Measurements from ENCODE around the gene MED26. TPM values are rescaled to one million over a fixed set of nuclear protein-coding genes. Genes with fewer than 3 reads are reported as not detected.
A peak's percentile ranks its signal among the peaks of the same experiment; 100 is the strongest.

Gene MED26
- total and polyA plus RNA-seq, 2 of the 13 experiments (the other 11 are each of a cell fraction or from before 2014, with no cell fraction given), result 3.5 to 3.8 TPM

DNA sequence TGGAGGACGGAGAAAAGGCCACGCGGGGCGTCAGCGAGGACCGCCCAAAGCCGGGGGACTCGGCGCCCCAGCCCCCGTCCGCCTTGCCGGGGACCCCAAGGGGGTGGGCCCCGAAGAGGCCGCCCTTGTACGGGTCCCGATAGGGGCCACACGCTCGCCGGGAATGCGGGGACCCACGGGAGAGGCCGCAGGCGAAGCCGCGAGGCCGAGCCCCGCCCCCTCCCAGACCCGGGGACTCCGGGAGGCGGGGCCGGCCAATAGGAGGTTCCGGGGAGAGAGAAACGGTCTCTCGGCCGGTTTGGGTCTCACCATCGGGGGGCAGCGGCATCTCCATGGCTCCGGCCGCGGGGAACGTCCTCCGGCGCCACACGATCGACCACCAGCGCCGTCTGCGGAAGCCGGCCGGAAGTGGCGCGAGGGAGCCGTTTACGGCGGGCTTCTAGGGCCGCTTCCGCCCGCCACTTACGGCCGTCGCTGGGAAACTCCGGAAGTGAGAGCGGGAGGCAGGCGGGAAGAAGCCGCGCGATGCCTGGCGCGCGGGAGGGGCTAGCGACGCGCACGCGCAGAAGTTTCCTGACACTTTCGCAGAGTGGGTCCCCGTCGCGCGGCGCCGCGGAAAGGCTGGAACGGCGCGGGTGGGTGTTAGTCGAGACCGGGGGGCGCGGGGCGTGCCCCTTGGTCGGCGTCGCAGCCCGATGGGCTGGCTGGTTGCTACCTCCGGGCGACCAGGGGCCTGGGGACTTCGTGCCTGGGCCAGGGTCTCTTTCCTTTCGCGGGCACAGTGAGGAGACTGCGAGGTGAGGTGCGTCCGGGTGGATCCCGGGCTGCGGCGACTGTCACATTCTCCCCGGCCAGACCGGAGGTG lies 85.7 kb downstream of the MED26 start, which contains the start of gene CHERP (continued):
- TF ChIP-seq, protein P1, sequence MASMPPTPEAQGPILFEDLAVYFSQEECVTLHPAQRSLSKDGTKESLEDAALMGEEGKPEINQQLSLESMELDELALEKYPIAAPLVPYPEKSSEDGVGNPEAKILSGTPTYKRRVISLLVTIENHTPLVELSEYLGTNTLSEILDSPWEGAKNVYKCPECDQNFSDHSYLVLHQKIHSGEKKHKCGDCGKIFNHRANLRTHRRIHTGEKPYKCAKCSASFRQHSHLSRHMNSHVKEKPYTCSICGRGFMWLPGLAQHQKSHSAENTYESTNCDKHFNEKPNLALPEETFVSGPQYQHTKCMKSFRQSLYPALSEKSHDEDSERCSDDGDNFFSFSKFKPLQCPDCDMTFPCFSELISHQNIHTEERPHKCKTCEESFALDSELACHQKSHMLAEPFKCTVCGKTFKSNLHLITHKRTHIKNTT (CRISPR knock-in tag; IDR thresholded peaks at IDR 0.05), result no peak
- TF ChIP-seq, protein P2, sequence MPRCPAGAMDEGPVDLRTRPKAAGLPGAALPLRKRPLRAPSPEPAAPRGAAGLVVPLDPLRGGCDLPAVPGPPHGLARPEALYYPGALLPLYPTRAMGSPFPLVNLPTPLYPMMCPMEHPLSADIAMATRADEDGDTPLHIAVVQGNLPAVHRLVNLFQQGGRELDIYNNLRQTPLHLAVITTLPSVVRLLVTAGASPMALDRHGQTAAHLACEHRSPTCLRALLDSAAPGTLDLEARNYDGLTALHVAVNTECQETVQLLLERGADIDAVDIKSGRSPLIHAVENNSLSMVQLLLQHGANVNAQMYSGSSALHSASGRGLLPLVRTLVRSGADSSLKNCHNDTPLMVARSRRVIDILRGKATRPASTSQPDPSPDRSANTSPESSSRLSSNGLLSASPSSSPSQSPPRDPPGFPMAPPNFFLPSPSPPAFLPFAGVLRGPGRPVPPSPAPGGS (CRISPR knock-in tag; IDR thresholded peaks at IDR 0.05), result peak; percentile 49; the same call in 1 of the 2 replicates
- 0 out of 2 replicates have a peak, but pooled peaks have one; percentile 60 for TF ChIP-seq ZSCAN12 (CRISPR knock-in tag; IDR thresholded peaks at IDR 0.05)
- TF ChIP-seq, protein P3, sequence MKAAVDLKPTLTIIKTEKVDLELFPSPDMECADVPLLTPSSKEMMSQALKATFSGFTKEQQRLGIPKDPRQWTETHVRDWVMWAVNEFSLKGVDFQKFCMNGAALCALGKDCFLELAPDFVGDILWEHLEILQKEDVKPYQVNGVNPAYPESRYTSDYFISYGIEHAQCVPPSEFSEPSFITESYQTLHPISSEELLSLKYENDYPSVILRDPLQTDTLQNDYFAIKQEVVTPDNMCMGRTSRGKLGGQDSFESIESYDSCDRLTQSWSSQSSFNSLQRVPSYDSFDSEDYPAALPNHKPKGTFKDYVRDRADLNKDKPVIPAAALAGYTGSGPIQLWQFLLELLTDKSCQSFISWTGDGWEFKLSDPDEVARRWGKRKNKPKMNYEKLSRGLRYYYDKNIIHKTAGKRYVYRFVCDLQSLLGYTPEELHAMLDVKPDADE (CRISPR knock-in tag; IDR thresholded peaks at IDR 0.05), result no peak
- peak; percentile 76 for TF ChIP-seq IRF2 (CRISPR knock-in tag; IDR thresholded peaks at IDR 0.05)
- peak; percentile 61; the same call in 1 of the 2 replicates for TF ChIP-seq RXRA (CRISPR knock-in tag; IDR thresholded peaks at IDR 0.05)
- TF ChIP-seq, protein P4, sequence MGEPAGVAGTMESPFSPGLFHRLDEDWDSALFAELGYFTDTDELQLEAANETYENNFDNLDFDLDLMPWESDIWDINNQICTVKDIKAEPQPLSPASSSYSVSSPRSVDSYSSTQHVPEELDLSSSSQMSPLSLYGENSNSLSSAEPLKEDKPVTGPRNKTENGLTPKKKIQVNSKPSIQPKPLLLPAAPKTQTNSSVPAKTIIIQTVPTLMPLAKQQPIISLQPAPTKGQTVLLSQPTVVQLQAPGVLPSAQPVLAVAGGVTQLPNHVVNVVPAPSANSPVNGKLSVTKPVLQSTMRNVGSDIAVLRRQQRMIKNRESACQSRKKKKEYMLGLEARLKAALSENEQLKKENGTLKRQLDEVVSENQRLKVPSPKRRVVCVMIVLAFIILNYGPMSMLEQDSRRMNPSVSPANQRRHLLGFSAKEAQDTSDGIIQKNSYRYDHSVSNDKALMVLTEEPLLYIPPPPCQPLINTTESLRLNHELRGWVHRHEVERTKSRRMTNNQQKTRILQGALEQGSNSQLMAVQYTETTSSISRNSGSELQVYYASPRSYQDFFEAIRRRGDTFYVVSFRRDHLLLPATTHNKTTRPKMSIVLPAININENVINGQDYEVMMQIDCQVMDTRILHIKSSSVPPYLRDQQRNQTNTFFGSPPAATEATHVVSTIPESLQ (CRISPR knock-in tag; conservative IDR thresholded peaks at IDR 0.05), result 0 out of 2 replicates have a peak, but pooled peaks have one; percentile 28
- TF ChIP-seq FOXA3 (CRISPR knock-in tag; IDR thresholded peaks at IDR 0.05), result 0 out of 2 replicates have a peak, but pooled peaks have one; percentile 12
- TF ChIP-seq, protein P5, sequence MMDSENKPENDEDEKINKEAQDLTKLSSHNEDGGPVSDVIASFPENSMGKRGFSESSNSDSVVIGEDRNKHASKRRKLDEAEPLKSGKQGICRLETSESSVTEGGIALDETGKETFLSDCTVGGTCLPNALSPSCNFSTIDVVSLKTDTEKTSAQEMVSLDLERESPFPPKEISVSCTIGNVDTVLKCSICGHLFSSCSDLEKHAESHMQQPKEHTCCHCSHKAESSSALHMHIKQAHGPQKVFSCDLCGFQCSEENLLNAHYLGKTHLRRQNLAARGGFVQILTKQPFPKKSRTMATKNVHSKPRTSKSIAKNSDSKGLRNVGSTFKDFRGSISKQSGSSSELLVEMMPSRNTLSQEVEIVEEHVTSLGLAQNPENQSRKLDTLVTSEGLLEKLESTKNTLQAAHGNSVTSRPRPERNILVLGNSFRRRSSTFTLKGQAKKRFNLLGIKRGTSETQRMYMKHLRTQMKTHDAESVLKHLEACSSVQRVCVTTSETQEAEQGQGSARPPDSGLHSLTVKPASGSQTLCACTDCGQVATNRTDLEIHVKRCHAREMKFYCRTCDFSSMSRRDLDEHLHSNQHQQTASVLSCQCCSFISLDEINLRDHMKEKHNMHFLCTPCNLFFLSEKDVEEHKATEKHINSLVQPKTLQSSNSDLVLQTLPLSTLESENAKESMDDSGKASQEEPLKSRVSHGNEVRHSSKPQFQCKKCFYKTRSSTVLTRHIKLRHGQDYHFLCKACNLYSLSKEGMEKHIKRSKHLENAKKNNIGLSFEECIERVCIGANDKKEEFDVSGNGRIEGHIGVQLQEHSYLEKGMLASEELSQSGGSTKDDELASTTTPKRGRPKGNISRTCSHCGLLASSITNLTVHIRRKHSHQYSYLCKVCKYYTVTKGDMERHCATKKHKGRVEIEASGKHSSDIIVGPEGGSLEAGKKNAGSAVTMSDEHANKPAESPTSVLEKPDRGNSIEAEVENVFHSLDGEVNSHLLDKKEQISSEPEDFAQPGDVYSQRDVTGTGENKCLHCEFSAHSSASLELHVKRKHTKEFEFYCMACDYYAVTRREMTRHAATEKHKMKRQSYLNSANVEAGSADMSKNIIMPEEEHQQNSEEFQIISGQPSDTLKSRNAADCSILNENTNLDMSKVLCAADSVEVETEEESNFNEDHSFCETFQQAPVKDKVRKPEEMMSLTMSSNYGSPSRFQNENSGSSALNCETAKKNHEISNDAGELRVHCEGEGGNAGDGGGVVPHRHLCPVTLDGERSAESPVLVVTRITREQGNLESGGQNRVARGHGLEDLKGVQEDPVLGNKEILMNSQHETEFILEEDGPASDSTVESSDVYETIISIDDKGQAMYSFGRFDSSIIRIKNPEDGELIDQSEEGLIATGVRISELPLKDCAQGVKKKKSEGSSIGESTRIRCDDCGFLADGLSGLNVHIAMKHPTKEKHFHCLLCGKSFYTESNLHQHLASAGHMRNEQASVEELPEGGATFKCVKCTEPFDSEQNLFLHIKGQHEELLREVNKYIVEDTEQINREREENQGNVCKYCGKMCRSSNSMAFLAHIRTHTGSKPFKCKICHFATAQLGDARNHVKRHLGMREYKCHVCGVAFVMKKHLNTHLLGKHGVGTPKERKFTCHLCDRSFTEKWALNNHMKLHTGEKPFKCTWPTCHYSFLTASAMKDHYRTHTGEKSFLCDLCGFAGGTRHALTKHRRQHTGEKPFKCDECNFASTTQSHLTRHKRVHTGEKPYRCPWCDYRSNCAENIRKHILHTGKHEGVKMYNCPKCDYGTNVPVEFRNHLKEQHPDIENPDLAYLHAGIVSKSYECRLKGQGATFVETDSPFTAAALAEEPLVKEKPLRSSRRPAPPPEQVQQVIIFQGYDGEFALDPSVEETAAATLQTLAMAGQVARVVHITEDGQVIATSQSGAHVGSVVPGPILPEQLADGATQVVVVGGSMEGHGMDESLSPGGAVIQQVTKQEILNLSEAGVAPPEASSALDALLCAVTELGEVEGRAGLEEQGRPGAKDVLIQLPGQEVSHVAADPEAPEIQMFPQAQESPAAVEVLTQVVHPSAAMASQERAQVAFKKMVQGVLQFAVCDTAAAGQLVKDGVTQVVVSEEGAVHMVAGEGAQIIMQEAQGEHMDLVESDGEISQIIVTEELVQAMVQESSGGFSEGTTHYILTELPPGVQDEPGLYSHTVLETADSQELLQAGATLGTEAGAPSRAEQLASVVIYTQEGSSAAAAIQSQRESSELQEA (CRISPR knock-in tag; IDR thresholded peaks at IDR 0.05; ENCODE audit: not compliant biosample characterization), result peak; percentile 85
- TF ChIP-seq, protein P6, sequence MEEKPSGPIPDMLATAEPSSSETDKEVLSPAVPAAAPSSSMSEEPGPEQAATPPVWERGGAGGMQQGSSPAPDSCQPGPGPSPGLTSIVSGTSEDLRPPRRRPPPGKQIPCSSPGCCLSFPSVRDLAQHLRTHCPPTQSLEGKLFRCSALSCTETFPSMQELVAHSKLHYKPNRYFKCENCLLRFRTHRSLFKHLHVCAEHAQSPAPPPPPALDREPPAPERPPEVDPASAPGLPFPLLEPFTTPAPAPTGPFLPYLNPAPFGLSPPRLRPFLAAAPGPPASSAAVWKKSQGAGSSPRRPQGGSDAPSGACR (CRISPR knock-in tag; IDR thresholded peaks at IDR 0.05), result peak; percentile 77; the same call in 1 of the 2 replicates
- peak; percentile 52; the same call in 1 of the 2 replicates for TF ChIP-seq ZNF143 (CRISPR knock-in tag; IDR thresholded peaks at IDR 0.05)
- peak; percentile 76 for TF ChIP-seq ZFP36L1 (CRISPR knock-in tag; IDR thresholded peaks at IDR 0.05)
